ENCODE measurements around the gene METTL25B. TPM values are rescaled to one million over a fixed set of nuclear protein-coding genes. Genes with fewer than 3 reads are reported as not detected.
A peak's percentile ranks its signal among the peaks of the same experiment; 100 is the strongest.

The METTL25B gene
- total and polyA plus RNA-seq, 2 of the 13 experiments (the other 11 are each of a cell fraction or from before 2014, with no cell fraction given): 11.9 to 24.0 TPM

DNA sequence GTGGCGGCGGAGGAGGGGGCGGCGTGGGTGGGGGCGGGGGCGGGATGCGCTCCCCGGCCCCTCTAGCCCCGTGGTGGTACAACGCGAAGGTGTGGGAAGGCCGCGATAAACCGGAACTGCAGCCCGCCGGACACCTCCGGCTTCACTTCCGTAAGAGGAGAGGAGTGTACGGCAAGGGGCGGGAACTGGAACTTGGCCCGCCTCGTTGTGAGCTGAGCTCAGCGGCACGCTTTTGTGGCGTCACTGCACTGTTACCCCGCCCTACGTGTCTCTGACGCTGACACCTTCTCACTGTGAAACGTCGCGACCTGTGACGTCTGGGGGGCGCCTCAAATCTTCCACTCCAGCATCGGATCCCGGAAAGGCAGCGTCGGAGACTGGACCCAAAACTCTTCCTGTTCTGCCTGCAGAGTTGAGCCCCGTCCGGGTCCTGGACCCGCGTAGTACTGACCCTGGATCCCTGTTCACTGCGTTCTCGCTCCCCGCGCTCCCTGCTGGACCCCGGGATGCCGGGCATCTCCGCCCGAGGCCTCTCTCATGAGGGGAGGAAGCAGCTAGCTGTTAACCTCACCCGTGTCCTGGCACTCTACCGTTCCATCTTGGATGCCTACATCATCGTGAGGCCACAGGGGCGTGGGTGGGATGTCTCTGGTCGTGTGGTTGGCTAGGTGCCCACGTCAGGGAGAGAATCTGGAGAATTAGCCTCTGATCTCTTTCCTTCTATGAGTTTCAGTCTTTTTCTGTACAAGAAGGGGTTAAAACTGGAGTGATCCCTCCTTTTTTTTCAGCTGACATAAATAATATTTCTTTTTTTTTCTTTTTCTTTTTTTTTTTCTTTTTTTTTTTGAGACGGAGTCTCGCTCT lies 562 bp downstream of the METTL25B start, which contains the start of gene ISG20L2 (continued):
- TF ChIP-seq, protein P1, sequence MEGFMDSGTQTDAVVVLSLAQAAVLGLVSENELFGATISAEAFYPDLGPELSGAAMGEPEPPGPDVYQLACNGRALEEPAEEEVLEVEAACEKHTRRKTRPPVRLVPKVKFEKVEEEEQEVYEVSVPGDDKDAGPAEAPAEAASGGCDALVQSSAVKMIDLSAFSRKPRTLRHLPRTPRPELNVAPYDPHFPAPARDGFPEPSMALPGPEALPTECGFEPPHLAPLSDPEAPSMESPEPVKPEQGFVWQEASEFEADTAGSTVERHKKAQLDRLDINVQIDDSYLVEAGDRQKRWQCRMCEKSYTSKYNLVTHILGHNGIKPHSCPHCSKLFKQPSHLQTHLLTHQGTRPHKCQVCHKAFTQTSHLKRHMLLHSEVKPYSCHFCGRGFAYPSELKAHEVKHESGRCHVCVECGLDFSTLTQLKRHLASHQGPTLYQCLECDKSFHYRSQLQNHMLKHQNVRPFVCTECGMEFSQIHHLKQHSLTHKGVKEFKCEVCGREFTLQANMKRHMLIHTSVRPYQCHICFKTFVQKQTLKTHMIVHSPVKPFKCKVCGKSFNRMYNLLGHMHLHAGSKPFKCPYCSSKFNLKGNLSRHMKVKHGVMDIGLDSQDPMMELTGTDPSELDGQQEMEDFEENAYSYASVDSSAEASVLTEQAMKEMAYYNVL (CRISPR knock-in tag; IDR thresholded peaks at IDR 0.05; ENCODE audit: borderline replicate concordance): no peak
- no peak for TF ChIP-seq ZNF33A (CRISPR knock-in tag; IDR thresholded peaks at IDR 0.05; ENCODE audit: borderline replicate concordance)
- peak; percentile 37; the same call in 1 of the 2 replicates for TF ChIP-seq ETV5 (CRISPR knock-in tag; IDR thresholded peaks at IDR 0.05; ENCODE audit: borderline replicate concordance)
- TF ChIP-seq, protein P2, sequence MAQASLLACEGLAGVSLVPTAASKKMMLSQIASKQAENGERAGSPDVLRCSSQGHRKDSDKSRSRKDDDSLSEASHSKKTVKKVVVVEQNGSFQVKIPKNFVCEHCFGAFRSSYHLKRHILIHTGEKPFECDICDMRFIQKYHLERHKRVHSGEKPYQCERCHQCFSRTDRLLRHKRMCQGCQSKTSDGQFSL (CRISPR knock-in tag; IDR thresholded peaks at IDR 0.05): no peak
- no peak for TF ChIP-seq FOXO1 (CRISPR knock-in tag; IDR thresholded peaks at IDR 0.05)
- no peak; the same call in 1 of the 2 replicates for TF ChIP-seq MXD4 (CRISPR knock-in tag; IDR thresholded peaks at IDR 0.05)
- TF ChIP-seq ZMAT3 (CRISPR knock-in tag; conservative IDR thresholded peaks at IDR 0.05): no peak; the same call in 1 of the 2 replicates
- TF ChIP-seq, protein P3, sequence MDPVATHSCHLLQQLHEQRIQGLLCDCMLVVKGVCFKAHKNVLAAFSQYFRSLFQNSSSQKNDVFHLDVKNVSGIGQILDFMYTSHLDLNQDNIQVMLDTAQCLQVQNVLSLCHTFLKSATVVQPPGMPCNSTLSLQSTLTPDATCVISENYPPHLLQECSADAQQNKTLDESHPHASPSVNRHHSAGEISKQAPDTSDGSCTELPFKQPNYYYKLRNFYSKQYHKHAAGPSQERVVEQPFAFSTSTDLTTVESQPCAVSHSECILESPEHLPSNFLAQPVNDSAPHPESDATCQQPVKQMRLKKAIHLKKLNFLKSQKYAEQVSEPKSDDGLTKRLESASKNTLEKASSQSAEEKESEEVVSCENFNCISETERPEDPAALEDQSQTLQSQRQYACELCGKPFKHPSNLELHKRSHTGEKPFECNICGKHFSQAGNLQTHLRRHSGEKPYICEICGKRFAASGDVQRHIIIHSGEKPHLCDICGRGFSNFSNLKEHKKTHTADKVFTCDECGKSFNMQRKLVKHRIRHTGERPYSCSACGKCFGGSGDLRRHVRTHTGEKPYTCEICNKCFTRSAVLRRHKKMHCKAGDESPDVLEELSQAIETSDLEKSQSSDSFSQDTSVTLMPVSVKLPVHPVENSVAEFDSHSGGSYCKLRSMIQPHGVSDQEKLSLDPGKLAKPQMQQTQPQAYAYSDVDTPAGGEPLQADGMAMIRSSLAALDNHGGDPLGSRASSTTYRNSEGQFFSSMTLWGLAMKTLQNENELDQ (CRISPR knock-in tag; IDR thresholded peaks at IDR 0.05; ENCODE audit: borderline replicate concordance): no peak
- no peak for TF ChIP-seq ZNF549 (CRISPR knock-in tag; IDR thresholded peaks at IDR 0.05)
- peak; percentile 53 for TF ChIP-seq XRCC5 (optimal IDR thresholded peaks at IDR 0.05; ENCODE audit: low read length)
- no peak for TF ChIP-seq ZNF382 (CRISPR knock-in tag; IDR thresholded peaks at IDR 0.05; ENCODE audit: borderline replicate concordance)
- no peak for TF ChIP-seq ZNF749 (CRISPR knock-in tag; IDR thresholded peaks at IDR 0.05; ENCODE audit: borderline replicate concordance)
- TF ChIP-seq ZNF180 (CRISPR knock-in tag; IDR thresholded peaks at IDR 0.05; ENCODE audit: borderline replicate concordance, low read depth): no peak
- no peak for TF ChIP-seq CBX1 (IDR thresholded peaks at IDR 0.05; ENCODE audit: low read depth)
- TF ChIP-seq ZNF773 (CRISPR knock-in tag; IDR thresholded peaks at IDR 0.05; ENCODE audit: borderline replicate concordance): 0 out of 2 replicates have a peak, but pooled peaks have one; percentile 52
- TF ChIP-seq ELF3 (CRISPR knock-in tag; IDR thresholded peaks at IDR 0.05): peak; percentile 73
- no peak for TF ChIP-seq CENPX (CRISPR knock-in tag; IDR thresholded peaks at IDR 0.05)
- no peak for TF ChIP-seq NFATC3 (CRISPR knock-in tag; IDR thresholded peaks at IDR 0.05)
- no peak for TF ChIP-seq GPN1 (CRISPR knock-in tag; IDR thresholded peaks at IDR 0.05; ENCODE audit: borderline replicate concordance)
- TF ChIP-seq ZNF772 (CRISPR knock-in tag; IDR thresholded peaks at IDR 0.05): no peak; the same call in 1 of the 2 replicates
- no peak for TF ChIP-seq NFIC (IDR thresholded peaks at IDR 0.05; ENCODE audit: low read length)
- no peak for TF ChIP-seq ZFP90 (CRISPR knock-in tag; IDR thresholded peaks at IDR 0.05; ENCODE audit: borderline replicate concordance)
- no peak for TF ChIP-seq ZNF264 (CRISPR knock-in tag; IDR thresholded peaks at IDR 0.05)
- TF ChIP-seq TBX3 (IDR thresholded peaks at IDR 0.05; ENCODE audit: borderline replicate concordance): peak; percentile 61; the same call in 1 of the 2 replicates
- peak; percentile 26; the same call in 1 of the 2 replicates for TF ChIP-seq TARDBP (CRISPR knock-in tag; IDR thresholded peaks at IDR 0.05)
- TF ChIP-seq MIXL1 (CRISPR knock-in tag; IDR thresholded peaks at IDR 0.05): no peak
- no peak for TF ChIP-seq SRY (CRISPR knock-in tag; IDR thresholded peaks at IDR 0.05)

Data from HepG2 (cell line).